H1 (cell line): ENCODE results near the gene EPS8. TPM values are rescaled to one million over a fixed set of nuclear protein-coding genes. Genes with fewer than 3 reads are reported as not detected.

ENCODE experiments used
- CTCF ChIA-PET: fragments of 300-600 bp; sonication (Branson Sonifier 250); formaldehyde crosslinking; loops from one replicate; lab custom pipeline; 2021; ENCODE audit not compliant: partially characterized antibody; lab: Charles Lee
- POLR2A ChIA-PET: fragments of 300-600 bp; sonication (Branson Sonifier 250); formaldehyde crosslinking; loops from one replicate; lab custom pipeline; 2021; ENCODE audit warnings: inconsistent platforms; ENCODE audit not compliant: partially characterized antibody; lab: Charles Lee
- DNase-seq, 2 experiments: peaks; one replicate each; pipeline versions ENCODE4 v3.0.0 to v3.0.0-alpha.2; 2010 to 2022; ENCODE audit warnings: low spot score in 2 of 2, low read depth in 1 of 2, mixed read lengths in 1 of 2
- FAIRE-seq: peaks from 2 replicates; lab custom pipeline; 2011; peaks lifted over from hg19 to GRCh38; lab: Jason Lieb, UNC
- H2AFZ ChIP-seq: 2 replicates; pipeline ENCODE4 v1.8.1; 2012; ENCODE audit warnings: low read length, inconsistent platforms
- H2AK5ac ChIP-seq: 2 replicates; pipeline ENCODE4 v1.6.1; 2013; ENCODE audit warnings: low read depth, low read length
- H2BK120ac ChIP-seq: replicated peaks from 2 replicates; pipeline ENCODE3; 2013; ENCODE audit warnings: low read depth, low read length, inconsistent platforms
- H2BK12ac ChIP-seq: 2 replicates; pipeline ENCODE4 v1.6.1; 2013; ENCODE audit warnings: low read depth, low read length
- H2BK15ac ChIP-seq: 2 replicates; pipeline ENCODE4 v1.6.1; 2013; ENCODE audit warnings: low read length
- H2BK20ac ChIP-seq: 2 replicates; pipeline ENCODE4 v1.6.1; 2013; ENCODE audit warnings: low read length
- H2BK5ac ChIP-seq: 2 replicates; pipeline ENCODE4 v1.6.1; 2013; ENCODE audit warnings: low read depth, low read length
- H3K14ac ChIP-seq: 2 replicates; pipeline ENCODE4 v1.6.1; 2013; ENCODE audit warnings: inconsistent platforms; ENCODE audit not compliant: insufficient read length
- H3K18ac ChIP-seq: 2 replicates; pipeline ENCODE4 v1.6.1; 2013; ENCODE audit warnings: low read length; ENCODE audit errors: extremely low read depth
- H3K23ac ChIP-seq: 2 replicates; pipeline ENCODE4 v1.6.1; 2013; ENCODE audit warnings: inconsistent platforms; ENCODE audit not compliant: insufficient read length
- H3K23me2 ChIP-seq: 2 replicates; pipeline ENCODE4 v1.6.1; 2013; ENCODE audit warnings: low read depth, low read length
- H3K27ac ChIP-seq: 2 replicates; pipeline ENCODE4 v1.6.1; 2011; ENCODE audit warnings: low read depth, low read length, inconsistent platforms
- H3K27me3 ChIP-seq, 4 experiments: replicated peaks in 1 of 4; 1 replicate in 1 of 4; 2 replicates in 3 of 4; pipeline versions ENCODE4 v1.6.1 to v1.8.1; 2011 to 2013; ENCODE audit warnings: low read length in 3 of 4, mild to moderate bottlenecking in 3 of 4, inconsistent platforms in 2 of 4, mixed read lengths in 2 of 4, moderate library complexity in 1 of 4; ENCODE audit not compliant: control insufficient read depth in 3 of 4, insufficient read depth in 3 of 4; ENCODE audit errors: extremely low read depth in 1 of 4
- H3K36me3 ChIP-seq, 4 experiments: 2 replicates each; pipeline versions ENCODE4 v1.6.1 to v1.8.1; 2011 to 2013; ENCODE audit warnings: mild to moderate bottlenecking in 4 of 4, low read length in 3 of 4, moderate library complexity in 2 of 4, control low read depth in 1 of 4, inconsistent platforms in 1 of 4; ENCODE audit not compliant: insufficient read depth in 4 of 4, control insufficient read depth in 2 of 4
- H3K4ac ChIP-seq: replicated peaks from 2 replicates; pipeline ENCODE3; 2013; ENCODE audit warnings: low read length, low read depth, mixed read lengths, inconsistent platforms; ENCODE audit not compliant: insufficient read length
- H3K4me1 ChIP-seq, 4 experiments: replicated peaks in 1 of 4; 1 replicate in 1 of 4; 2 replicates in 3 of 4; pipeline versions ENCODE4 v1.6.1 to v1.8.1; 2011 to 2013; ENCODE audit warnings: low read length in 3 of 4, inconsistent platforms in 2 of 4, mixed read lengths in 1 of 4; ENCODE audit not compliant: insufficient read depth in 4 of 4, control insufficient read depth in 3 of 4
- H3K4me2 ChIP-seq, 2 experiments: 2 replicates each; pipeline versions ENCODE4 v1.6.1 to v1.8.1; 2011 to 2013; ENCODE audit warnings: low read depth in 2 of 2, low read length in 2 of 2, control low read depth in 1 of 2, inconsistent platforms in 1 of 2, mild to moderate bottlenecking in 1 of 2; ENCODE audit not compliant: insufficient read depth in 1 of 2
- H3K4me3 ChIP-seq, 4 experiments: fragments of 200-600, 300-600 bp in 1 of 4; sonication (generic), shearing (Covaris generic), sonication (Bioruptor Twin) in 1 of 4; 2 replicates each; pipeline versions ENCODE4 v1.5.1 to v1.8.1; 2011 to 2016; ENCODE audit warnings: low read length in 4 of 4, low read depth in 3 of 4, control low read depth in 2 of 4, inconsistent platforms in 2 of 4, mild to moderate bottlenecking in 2 of 4, mixed read lengths in 1 of 4, moderate library complexity in 1 of 4; ENCODE audit not compliant: insufficient read depth in 2 of 4; ENCODE audit errors: extremely low read depth in 1 of 4
- H3K56ac ChIP-seq: replicated peaks from 2 replicates; pipeline ENCODE3; 2013; ENCODE audit warnings: low read depth, mild to moderate bottlenecking, mixed read lengths, low read length, inconsistent platforms; ENCODE audit not compliant: insufficient read length
- H3K79me1 ChIP-seq: 2 replicates; pipeline ENCODE4 v1.6.1; 2013; ENCODE audit warnings: low read depth, low read length, control low read depth
- H3K79me2 ChIP-seq, 2 experiments: 2 replicates each; pipeline versions ENCODE4 v1.6.1 to v1.8.1; 2012 to 2013; ENCODE audit warnings: low read length in 2 of 2, mild to moderate bottlenecking in 2 of 2, inconsistent platforms in 1 of 2; ENCODE audit not compliant: insufficient read depth in 2 of 2, control insufficient read depth in 1 of 2
- H3K9ac ChIP-seq, 4 experiments: replicated peaks in 1 of 4; 1 replicate in 1 of 4; 2 replicates in 3 of 4; pipeline versions ENCODE4 v1.6.1 to v1.8.1; 2011 to 2013; ENCODE audit warnings: low read depth in 3 of 4, low read length in 3 of 4, control low read depth in 2 of 4, mild to moderate bottlenecking in 2 of 4, moderate library complexity in 2 of 4, inconsistent platforms in 1 of 4; ENCODE audit errors: extremely low read depth in 1 of 4
- H3K9me3 ChIP-seq, 2 experiments: 2 replicates each; pipeline versions ENCODE4 v1.6.1 to v1.8.1; 2012 to 2013; ENCODE audit warnings: mild to moderate bottlenecking in 2 of 2, moderate library complexity in 2 of 2, control low read depth in 1 of 2, inconsistent platforms in 1 of 2, low read depth in 1 of 2, low read length in 1 of 2, mixed read lengths in 1 of 2; ENCODE audit not compliant: insufficient read depth in 2 of 2
- H4K20me1 ChIP-seq, 2 experiments: replicated peaks in 1 of 2; 2 replicates each; pipeline versions ENCODE3 to v1.8.1; 2011 to 2013; ENCODE audit warnings: inconsistent platforms in 2 of 2, low read length in 2 of 2, mild to moderate bottlenecking in 1 of 2; ENCODE audit not compliant: insufficient read depth in 2 of 2, control insufficient read depth in 1 of 2
- H4K5ac ChIP-seq: 2 replicates; pipeline ENCODE4 v1.6.1; 2013; ENCODE audit warnings: low read length, low read depth, mixed read lengths, inconsistent platforms; ENCODE audit not compliant: insufficient read length
- H4K8ac ChIP-seq: 2 replicates; pipeline ENCODE4 v1.8.0; 2013; ENCODE audit warnings: mild to moderate bottlenecking, moderate library complexity, low read length, inconsistent platforms; ENCODE audit not compliant: insufficient read depth; ENCODE audit errors: extremely low read depth
- H4K91ac ChIP-seq: replicated peaks from 2 replicates; pipeline ENCODE3; 2013; ENCODE audit warnings: low read length, mixed read lengths, inconsistent platforms; ENCODE audit not compliant: insufficient read length
- CHD7 ChIP-seq: fragments of 300-600 bp; sonication (generic); IDR thresholded peaks from 2 replicates; pipeline ENCODE4 v1.7.1; 2012; ENCODE audit warnings: low read length, moderate library complexity, mild to moderate bottlenecking, inconsistent platforms; ENCODE audit not compliant: insufficient replicate concordance
- SIX5 ChIP-seq: IDR thresholded peaks from 2 replicates; pipeline ENCODE4 v1.6.1; 2011; ENCODE audit warnings: mild to moderate bottlenecking, low read depth, low read length
- polyA plus RNA-seq, 7 experiments: library from polyadenylated mRNA; depleted of rRNA in 3 of 7; stranded (reverse) in 5 of 7; unstranded in 2 of 7; fragments of >200 nt in 5 of 7; fragments of 200-250 nt in 2 of 7; gene quantifications; 1 replicate in 5 of 7; 2 replicates in 1 of 7; 4 replicates in 1 of 7; pipeline versions ENCODE4 v1.2.1 to v1.2.3, GENCODE V29; 2011 to 2013; ENCODE audit warnings: missing spikeins in 2 of 7, mixed read lengths in 2 of 7
- total RNA-seq: library from RNA; stranded (reverse); fragmentation: NEBNext Ultra II Directional; extraction: Animal tissue kit (Norgen Biotek cat#: 25700); gene quantifications from 2 replicates; pipeline ENCODE4 v1.2.1, GENCODE V29; 2021

Gene EPS8
- total and polyA plus RNA-seq, 2 of the 8 experiments (the other 6 are each of a cell fraction or from before 2014, with no cell fraction given), result 3.0 to 4.6 TPM

GRCh38 chr12:15726878-15727150 lies 62.4 kb downstream of the EPS8 start:
- H3K79me2 ChIP-seq, result no peaks in the 10 kb centered on the region
- CTCF ChIA-PET, result interaction anchor here (1.7 kb wide), 1 partner anchor 15 kb away, joined by 3 read pairs; no protein-coding TSS in a partner anchor
- no peak overlapping the region for H2BK20ac ChIP-seq
- TF ChIP-seq SIX5, result no peak
- no peak for TF ChIP-seq CHD7

More at GRCh38 chr12:15726878-15727150, 62.4 kb downstream of the EPS8 start:
- H3K4me1 ChIP-seq, result no peaks in the 10 kb centered on the region
- H3K4me3 ChIP-seq, result no peak overlapping the region
- no peak overlapping the region for H3K56ac ChIP-seq
- no peaks in the 10 kb centered on the region for H3K9me3 ChIP-seq
- H3K23me2 ChIP-seq, result no peaks in the 10 kb centered on the region
- DNase-seq (no peak), FAIRE-seq (no peak)
- no peak overlapping the region for H4K8ac ChIP-seq
- no peak overlapping the region for H3K23ac ChIP-seq
- H3K4me2 ChIP-seq, result no peak overlapping the region
- no peak overlapping the region for H4K91ac ChIP-seq
- H3K27me3 ChIP-seq, result no peaks in the 10 kb centered on the region
- no peak overlapping the region for H3K27ac ChIP-seq
- H3K79me1 ChIP-seq, result no peaks in the 10 kb centered on the region
- no peak overlapping the region for H2BK120ac ChIP-seq
- POLR2A ChIA-PET, result interaction anchor here (1.0 kb wide), 1 partner anchor 18 kb away, joined by 3 read pairs; no protein-coding TSS in a partner anchor
- no peak overlapping the region for H2AFZ ChIP-seq
- no peak overlapping the region for H2BK15ac ChIP-seq
- H4K5ac ChIP-seq, result no peak overlapping the region
- H3K36me3 ChIP-seq, result no peaks in the 10 kb centered on the region
- no peak overlapping the region for H2BK12ac ChIP-seq
- H4K20me1 ChIP-seq, result no peaks in the 10 kb centered on the region
- no peak overlapping the region for H3K18ac ChIP-seq
- H2AK5ac ChIP-seq, result no peak overlapping the region
- no peak overlapping the region for H3K9ac ChIP-seq
- H3K14ac ChIP-seq, result no peak overlapping the region
- no peak overlapping the region for H2BK5ac ChIP-seq
- H3K4ac ChIP-seq, result no peak overlapping the region
